KMS-11 (cell line): Measurements from ENCODE around the gene EIF4A2.

ENCODE experiments used
- H2AFZ ChIP-seq: fragments of 200-600 bp; sonication (generic); 2 replicates; pipeline ENCODE4 v1.6.1; 2016; ENCODE audit warnings: antibody characterized with exemption, mixed run types, low read depth
- H3K27ac ChIP-seq: fragments of 200-600 bp; sonication (generic); 2 replicates; pipeline ENCODE4 v1.6.1; 2016; ENCODE audit warnings: mild to moderate bottlenecking, mixed run types
- H3K27me3 ChIP-seq: fragments of 200-600 bp; sonication (generic); 2 replicates; pipeline ENCODE4 v1.6.1; 2017; ENCODE audit warnings: mild to moderate bottlenecking, low read depth, mixed run types, moderate library complexity; ENCODE audit not compliant: insufficient read depth
- H3K36me3 ChIP-seq: fragments of 200-600 bp; sonication (generic); 2 replicates; pipeline ENCODE4 v1.6.1; 2017; ENCODE audit warnings: mild to moderate bottlenecking, mixed run types; ENCODE audit not compliant: insufficient read depth
- H3K4me1 ChIP-seq: fragments of 200-600 bp; sonication (generic); 2 replicates; pipeline ENCODE4 v1.6.1; 2016; ENCODE audit warnings: mild to moderate bottlenecking, low read depth, mixed run types; ENCODE audit not compliant: poor library complexity, severe bottlenecking
- H3K4me2 ChIP-seq: fragments of 200-600 bp; sonication (generic); 2 replicates; pipeline ENCODE4 v1.7.0; 2016; ENCODE audit warnings: mild to moderate bottlenecking, mixed run types
- H3K4me3 ChIP-seq: fragments of 200-600 bp; sonication (generic); IDR thresholded peaks from 2 replicates; pipeline ENCODE4 v1.6.1; 2017; ENCODE audit warnings: low read depth, low read length, mixed read lengths; ENCODE audit not compliant: insufficient read depth
- H3K79me2 ChIP-seq: fragments of 200-600 bp; sonication (generic); 2 replicates; pipeline ENCODE4 v1.6.1; 2016; ENCODE audit warnings: low read depth, mixed run types; ENCODE audit not compliant: insufficient read depth
- H3K9ac ChIP-seq: fragments of 200-600 bp; sonication (generic); 2 replicates; pipeline ENCODE4 v1.6.1; 2016; ENCODE audit warnings: mild to moderate bottlenecking, mixed run types
- H4K20me1 ChIP-seq: fragments of 200-600 bp; sonication (generic); 2 replicates; pipeline ENCODE4 v1.6.1; 2016; ENCODE audit warnings: mild to moderate bottlenecking, mixed run types; ENCODE audit not compliant: insufficient read depth
- CTCF ChIP-seq: fragments of 200-600 bp; sonication (generic); conservative IDR thresholded peaks from 2 replicates; pipeline ENCODE4 v1.6.1; 2017; ENCODE audit warnings: low read depth, mild to moderate bottlenecking, antibody characterized with exemption, low read length, moderate library complexity, mixed read lengths

EIF4A2 gene

GRCh38 chr3:186814100-186814499 lies 30.7 kb downstream of the EIF4A2 start:
- Histone ChIP-seq H3K4me3 (no peak overlapping the region), H3K27me3 (no peaks in the 10 kb centered on the region), H3K27ac (no peak overlapping the region), H4K20me1 (no peaks in the 10 kb centered on the region), H2AFZ (no peak overlapping the region), H3K79me2 (no peaks in the 10 kb centered on the region), H3K9ac (no peak overlapping the region), H3K36me3 (no peaks in the 10 kb centered on the region), H3K4me2 (no peak overlapping the region), H3K4me1 (no peaks in the 10 kb centered on the region)
- TF ChIP-seq CTCF = no peak

- no peak for TF ChIP-seq CTCF
- Histone ChIP-seq H4K20me1 (no peaks in the 10 kb centered on the region), H2AFZ (no peak overlapping the region), H3K4me1 (no peaks in the 10 kb centered on the region), H3K4me3 (no peak overlapping the region), H3K79me2 (no peaks in the 10 kb centered on the region), H3K27me3 (no peaks in the 10 kb centered on the region), H3K9ac (no peak overlapping the region), H3K36me3 (no peaks in the 10 kb centered on the region), H3K27ac (no peak overlapping the region), H3K4me2 (no peak overlapping the region)
Measured at GRCh38 chr3:186815435-186815834, 32.1 kb downstream of the EIF4A2 start.

GRCh38 chr3:186818516-186818915 lies 35.1 kb downstream of the EIF4A2 start:
- H2AFZ ChIP-seq = no peak overlapping the region
- no peaks in the 10 kb centered on the region for H3K79me2 ChIP-seq
- no peaks in the 10 kb centered on the region for H3K36me3 ChIP-seq
- H3K27ac ChIP-seq = no peak overlapping the region
- H3K4me3 ChIP-seq = no peak overlapping the region
- H3K9ac ChIP-seq = no peak overlapping the region
- no peaks in the 10 kb centered on the region for H3K27me3 ChIP-seq
- no peaks in the 10 kb centered on the region for H4K20me1 ChIP-seq
- TF ChIP-seq CTCF = no peak
- H3K4me1 ChIP-seq = peaks cover 2% of the 10 kb centered on the region
- H3K4me2 ChIP-seq = no peak overlapping the region

- TF ChIP-seq CTCF = no peak
- H4K20me1 ChIP-seq = no peaks in the 10 kb centered on the region
- H3K27ac ChIP-seq = no peak overlapping the region
- no peaks in the 10 kb centered on the region for H3K27me3 ChIP-seq
- H3K4me3 ChIP-seq = no peak overlapping the region
- no peaks in the 10 kb centered on the region for H3K36me3 ChIP-seq
- no peak overlapping the region for H2AFZ ChIP-seq
- peaks cover 2% of the 10 kb centered on the region for H3K4me1 ChIP-seq
- no peaks in the 10 kb centered on the region for H3K79me2 ChIP-seq
- no peak overlapping the region for H3K9ac ChIP-seq
- H3K4me2 ChIP-seq = no peak overlapping the region
Measured at GRCh38 chr3:186818956-186819355, 35.6 kb downstream of the EIF4A2 start.
